GM19452 (cell line): ENCODE data around the gene USP54.
"Not testable (repeated sequence)": the region's sequence is repeated elsewhere in the genome, so short reads cannot be mapped to it uniquely, and the experiment has no call there.

Source experiments
- ATAC-seq: cut with Tn5 transposase; IDR thresholded peaks from one replicate; pipeline ENCODE4 v1.9.1; 2021; ENCODE audit not compliant: unreplicated experiment

Gene USP54

DNA sequence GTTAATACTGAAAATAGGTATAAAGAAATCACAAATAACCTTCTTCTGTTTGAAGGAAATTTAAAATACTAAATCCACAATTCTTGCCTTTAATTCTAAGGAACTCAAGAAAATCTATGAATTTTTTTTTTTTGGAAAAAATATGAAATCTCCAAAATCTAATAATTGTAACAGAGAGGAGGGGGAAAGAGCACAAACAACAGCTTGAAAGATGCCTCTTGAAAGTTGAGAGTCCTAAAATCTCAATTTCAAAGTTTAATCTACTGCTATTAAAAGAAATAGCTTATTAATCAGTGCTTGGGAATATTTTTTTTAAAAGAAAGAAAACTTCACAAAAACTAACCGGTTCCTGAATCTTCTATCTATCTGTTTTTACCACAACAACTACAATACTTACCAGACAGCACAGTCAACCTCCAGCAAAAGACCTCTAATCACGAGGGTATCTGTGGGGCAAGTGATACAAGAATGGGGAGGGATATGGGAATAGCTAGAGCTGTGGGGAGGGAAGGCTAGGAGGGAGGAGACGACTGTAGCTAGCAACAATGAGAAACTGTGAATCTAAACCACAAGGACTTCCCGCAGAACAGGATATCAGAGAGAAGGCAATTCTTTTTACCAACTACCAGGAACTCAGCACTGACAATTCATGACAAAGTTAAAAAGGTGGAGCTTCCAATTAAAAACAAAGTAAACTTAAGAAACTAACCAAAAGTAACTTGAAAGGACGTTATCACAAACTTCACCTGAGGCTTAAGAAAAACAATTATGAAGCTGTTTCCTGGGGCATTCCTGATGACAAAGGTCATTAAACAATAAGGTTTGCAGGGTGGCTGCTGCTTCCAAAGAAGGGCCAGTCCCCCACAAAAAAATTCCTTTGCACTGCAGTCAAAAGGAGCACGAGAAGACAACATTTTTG, at the start of gene USP54:
TSS of gene USP54 (minus strand) at position 462 of the 919 bp plus-strand sequence. CDS start 15,684 bp downstream, outside the sequence.
- no peak for ATAC-seq

GRCh38 chr10:73639286-73639685, 48.1 kb upstream of the USP54 start:
- ATAC-seq, result no peak

DNA sequence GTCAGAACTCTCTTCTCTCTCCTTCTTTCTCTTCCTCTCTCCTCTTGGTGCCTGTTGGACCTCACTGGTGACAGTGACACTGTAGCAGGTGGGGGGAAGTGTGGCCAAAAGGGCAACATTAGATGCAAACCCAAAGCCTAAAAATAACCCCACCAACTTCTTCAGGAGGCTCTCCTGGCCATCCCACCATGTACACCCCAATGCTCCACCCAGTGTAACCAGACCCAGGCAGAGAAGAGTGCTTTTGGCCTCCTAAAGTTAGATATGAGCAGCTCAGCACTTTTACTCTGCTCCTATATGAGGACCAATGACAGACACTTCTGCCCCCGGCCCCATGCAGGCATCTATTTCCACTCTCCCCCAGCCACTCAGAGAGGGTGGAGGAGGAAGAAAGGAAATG, 44.6 kb upstream of the USP54 start:
- ATAC-seq, result no peak

DNA sequence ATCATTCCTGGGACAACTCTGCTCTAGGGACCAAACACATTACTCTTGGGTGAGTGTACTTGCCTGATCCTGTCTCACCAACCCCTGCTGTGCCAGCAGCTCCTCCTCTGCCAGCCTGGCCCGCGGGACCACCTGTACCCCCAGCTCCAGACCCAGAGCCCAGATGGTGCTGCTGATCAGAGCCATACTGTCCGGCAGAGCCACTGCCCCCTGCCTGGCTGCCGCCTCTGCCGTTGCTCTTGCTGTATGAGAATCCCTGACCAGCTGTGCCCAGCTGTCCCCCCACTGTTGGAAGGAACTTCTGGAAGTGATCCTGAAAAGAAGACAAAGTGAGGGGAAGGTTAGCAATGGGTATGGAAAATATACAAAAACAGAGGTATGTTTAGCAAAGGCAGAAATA, 43.3 kb upstream of the USP54 start:
- ATAC-seq, result no peak

GRCh38 chr10:73629165-73629564, 38.0 kb upstream of the USP54 start:
- no peak for ATAC-seq

DNA sequence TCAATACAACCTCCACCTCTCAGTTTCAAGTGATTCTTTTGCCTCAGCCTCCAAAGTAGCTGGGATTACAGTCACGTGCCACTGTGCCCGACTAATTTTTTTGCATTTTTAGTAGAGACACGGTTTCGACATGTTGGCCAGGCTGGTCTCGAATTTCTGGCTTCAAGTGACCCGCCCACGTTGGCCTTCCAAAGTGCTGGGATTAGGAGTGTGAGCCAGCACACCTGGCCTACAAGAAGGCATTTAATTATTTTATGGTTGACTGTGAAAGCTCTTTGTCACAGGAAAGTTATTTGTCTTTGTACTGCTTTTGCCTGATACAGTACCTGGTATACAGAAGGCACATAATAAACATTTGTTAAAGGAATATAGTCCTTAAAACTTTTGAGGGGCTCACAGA, 37.3 kb upstream of the USP54 start:
- no peak for ATAC-seq

DNA sequence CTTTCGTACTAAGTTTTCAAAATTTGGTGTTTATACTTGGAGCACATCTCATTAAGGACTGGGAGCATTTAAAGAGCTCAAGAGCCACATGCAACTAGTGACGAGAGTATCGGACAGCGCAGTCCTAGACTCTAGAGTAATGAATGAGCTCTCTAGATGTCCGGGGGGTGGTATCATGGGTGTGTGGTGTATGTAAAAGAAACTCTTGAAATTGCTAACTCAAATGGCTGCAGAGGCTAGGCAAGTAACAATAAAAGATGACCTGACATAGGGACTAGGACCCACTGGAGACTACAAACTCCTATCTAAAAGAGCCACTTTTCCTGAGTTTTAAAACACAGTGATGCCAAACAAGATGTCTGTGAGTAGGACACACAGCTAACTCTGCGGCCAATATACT, 36.2 kb upstream of the USP54 start:
- ATAC-seq, result no peak

DNA sequence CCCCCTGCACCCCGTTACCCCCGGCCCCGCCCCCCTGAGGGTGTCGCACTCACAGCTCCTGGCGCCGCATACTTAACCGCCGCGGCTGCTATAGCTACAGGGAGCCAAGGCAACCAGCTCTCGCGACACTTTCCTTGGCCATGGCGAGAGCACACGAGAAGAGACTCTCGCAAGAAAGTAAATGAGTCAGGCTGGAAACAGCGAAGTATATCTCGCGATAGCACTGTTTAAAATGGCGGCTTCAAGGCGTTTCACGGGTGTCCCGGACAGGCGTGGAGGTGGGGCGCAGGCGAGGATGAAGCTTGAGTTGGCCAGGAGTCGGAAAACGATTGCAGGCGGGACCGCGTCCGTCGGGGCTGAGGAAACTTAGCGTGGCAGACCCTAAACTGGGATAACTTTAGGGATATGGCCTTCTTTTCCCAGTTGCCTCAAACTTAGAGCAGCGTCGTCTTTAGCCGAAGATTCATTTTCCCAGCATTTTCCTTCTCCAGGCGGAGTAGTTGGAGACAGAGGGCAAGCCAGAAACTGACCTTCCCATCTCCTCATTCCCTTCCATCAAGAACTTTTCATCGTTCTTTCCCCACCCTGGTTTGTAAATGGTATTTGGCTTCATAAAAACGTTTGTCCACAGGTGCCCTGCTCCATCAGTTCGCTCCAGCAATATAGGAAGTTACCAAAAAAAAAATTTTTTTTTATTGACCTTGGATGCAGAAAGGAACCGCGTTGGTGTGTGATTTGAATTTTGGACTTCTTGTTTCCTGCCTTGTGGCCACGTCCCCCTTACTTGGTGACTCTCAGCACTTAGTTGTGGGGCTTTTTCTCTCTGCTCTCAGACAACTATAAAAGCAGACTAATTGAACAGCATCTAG, 35.0 kb upstream of the USP54 start:
- ATAC-seq, result peak; percentile 98

DNA sequence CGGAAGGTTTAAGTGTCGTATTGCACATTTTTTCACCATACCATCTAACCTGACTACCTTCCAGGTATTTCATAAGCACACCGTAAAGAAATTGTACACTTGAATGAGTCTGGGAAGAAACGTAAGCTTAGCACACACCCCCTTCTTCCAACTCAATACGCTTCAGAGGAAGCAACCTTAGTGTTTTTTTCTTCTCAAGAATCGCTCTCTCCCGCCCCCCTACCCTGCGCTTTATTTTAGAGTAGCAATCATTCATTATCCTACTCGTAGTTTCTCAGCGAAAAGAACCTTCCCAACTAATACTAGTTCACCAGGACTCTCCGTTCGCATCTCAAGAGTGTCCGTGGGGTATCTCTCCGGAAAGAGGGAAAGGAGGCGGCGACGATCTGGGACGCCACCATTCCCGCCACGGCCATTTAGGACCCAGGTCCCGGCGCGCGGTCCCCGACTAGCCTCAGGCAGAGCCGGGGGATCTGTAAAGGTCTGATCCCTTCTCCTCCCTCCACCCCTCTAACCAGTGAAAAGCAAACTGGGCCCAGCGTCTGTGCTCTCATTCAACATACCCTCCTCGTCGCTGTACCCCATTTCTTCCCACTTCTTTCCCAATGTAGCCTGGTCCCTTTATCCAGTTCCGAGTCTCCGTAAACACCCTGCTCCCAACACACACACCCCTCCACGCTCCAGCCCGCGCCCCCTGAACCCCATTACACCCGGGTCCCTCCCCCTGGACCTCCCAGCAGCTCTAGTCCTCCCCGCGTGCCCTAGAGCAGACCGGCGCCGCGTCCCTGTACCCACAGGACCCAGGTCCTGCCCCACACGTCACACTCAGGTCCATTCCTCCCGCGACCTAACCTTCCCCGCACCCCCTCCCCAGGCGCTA, 34.1 kb upstream of the USP54 start:
- peak; percentile 32 for ATAC-seq

GRCh38 chr10:73623056-73623455, 31.9 kb upstream of the USP54 start:
- no peak for ATAC-seq

DNA sequence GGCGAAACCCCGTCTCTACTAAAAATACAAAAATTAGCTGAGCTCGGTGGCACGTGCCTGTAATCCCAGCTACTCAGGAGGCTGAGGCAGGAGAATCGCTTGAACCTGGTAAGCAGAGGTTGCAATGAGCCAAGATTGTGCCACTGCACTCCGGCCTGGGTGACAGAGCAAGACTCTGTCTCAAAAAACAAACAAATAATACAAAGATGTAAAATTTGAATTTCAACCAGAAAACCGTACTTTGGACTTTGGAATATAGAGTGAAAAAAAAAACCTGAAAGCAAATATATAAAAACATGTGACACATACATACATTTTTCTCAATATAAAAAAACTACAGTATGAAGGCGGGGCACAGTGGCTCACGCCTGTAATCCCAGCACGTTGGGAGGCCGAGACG, 29.8 kb upstream of the USP54 start:
- not testable (repeated sequence) for ATAC-seq

- not testable (repeated sequence) for ATAC-seq
Observed at GRCh38 chr10:73617143-73617542, 26.0 kb upstream of the USP54 start.

DNA sequence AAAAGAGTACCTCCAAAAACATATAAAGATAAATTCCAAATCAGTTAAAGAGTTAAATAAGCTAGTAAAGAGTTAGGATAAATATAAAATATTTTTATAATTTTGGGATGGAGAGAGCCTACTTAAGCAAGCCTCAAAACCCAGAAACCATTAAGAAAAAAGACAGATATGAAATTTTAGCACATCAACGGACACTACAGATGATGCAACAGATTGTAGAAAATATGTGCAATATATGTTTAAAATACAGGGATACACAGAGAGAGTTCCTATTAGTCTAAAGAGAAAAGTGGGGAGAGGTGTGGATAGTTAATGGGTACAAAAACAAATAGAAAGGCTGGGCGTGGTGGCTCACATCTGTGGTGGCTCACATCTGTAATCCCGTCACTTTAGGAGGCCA, 23.6 kb upstream of the USP54 start:
- no peak for ATAC-seq

DNA sequence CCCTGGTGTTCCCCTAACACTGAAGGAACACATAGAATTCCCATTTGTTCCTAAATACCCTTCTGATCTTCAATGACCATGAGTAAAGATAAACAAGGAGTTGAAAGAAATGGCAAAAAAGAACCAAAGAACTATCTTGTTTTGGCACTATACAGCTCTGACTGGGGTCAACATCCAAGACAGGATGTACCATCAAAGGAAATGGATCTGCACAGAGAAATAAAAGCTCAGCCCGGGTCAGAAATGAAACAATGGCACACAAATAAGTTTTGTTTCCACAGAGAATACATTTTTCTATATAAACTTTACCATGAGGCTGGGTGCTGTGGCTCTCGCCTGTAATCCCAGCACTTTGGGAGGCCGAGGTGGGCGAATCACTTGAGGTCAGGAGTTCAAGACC, 18.0 kb upstream of the USP54 start:
- no peak for ATAC-seq

GRCh38 chr10:73601486-73601921, 10.4 kb upstream of the USP54 start:
- ATAC-seq, result no peak

DNA sequence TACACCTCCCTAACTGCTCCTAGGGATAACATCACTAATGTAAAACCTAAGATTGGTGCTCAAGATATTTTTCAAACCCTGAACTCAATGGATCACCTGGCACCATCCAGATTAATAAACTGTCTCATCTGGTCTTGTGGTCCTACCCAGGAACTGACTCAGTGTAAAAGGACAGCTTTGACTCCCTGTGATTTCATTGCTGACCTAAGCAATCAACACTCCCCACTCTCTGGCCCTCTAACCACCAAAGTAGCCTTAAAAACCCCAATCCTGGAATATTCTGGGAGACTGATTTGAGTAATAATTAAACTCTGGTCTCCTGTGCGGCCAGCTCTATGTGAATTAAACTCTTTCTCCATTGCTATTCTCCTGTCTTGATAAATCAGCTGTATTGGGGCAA, 6.2 kb upstream of the USP54 start:
- no peak for ATAC-seq

DNA sequence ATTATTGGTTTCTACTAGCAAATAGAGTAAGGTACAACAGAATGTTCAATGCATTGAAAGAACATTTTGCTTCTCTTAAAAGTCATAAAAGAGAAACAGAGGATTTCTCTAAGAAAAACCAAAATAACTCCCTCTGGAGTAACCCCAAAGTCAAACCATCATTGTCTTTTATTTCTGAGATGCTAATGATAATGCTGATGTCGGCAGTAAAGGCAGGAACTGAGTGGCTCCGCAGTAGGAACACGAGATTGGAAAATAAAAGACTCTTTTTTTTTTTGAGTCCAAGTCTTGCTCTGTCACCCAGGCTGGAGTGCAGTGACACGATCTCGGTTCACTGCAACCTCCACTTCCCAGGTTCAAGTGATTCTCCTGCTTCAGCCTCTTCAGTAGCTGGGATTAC, 2.7 kb upstream of the USP54 start:
- no peak for ATAC-seq

DNA sequence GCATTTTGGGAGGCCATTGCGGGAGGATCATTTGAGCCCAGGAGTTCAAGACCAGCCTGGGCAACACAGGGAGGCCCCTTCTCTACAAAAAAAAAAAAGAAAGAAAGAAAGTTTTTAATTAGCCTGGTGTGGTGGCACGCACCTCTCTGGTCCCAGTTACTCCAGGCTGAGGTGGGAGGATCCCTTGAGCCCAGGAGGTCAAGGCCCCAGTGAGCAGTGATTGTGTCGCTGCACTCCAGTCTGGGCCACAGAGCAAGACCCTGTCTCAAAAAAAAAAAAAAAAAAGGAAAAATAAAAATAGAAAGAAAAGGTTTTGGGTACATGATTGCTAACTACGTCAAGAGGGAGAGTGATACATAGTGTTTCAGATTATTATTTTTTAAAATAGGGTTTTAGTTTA, 2.0 kb upstream of the USP54 start:
- no peak for ATAC-seq

GRCh38 chr10:73591935-73592699, 975 bp upstream of the USP54 start:
- no peak for ATAC-seq

DNA sequence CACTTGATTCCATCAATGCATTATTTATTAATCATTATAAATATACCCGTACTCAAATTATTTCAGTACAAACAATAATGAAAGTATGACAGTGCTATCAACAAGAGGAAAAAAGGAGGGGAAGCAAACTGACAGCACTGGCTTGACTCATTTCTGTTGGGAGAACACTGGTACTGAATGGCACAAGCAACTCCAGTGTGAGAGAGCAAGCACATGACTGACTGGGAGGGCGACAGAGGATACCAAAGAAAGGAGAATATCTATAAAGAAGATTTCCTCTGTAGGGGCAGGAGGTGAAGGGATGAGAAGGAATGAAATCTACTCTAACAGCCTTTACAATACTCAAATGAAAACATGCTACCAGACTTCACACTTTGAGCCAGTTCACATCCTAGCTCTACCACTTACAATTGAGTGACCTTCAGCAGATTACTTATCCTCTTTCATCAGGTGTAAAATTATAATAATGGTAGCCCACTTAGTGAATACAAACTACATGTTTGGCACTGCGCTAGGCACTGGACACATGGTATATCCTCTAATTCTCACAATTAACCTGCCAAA, 1.5 kb downstream of the USP54 start:
- no peak for ATAC-seq
